HG02870 (cell line): ENCODE data around the gene TMPRSS3.

Source experiments
- ATAC-seq: cut with Tn5 transposase; IDR thresholded peaks from one replicate; pipeline ENCODE4 v1.9.1; 2021; ENCODE audit warnings: mild to moderate bottlenecking, moderate library complexity; ENCODE audit not compliant: unreplicated experiment

Gene TMPRSS3

GRCh38 chr21:42429021-42429420 lies 33.2 kb upstream of the TMPRSS3 start:
- no peak for ATAC-seq

- ATAC-seq: no peak
Measured at GRCh38 chr21:42427809-42428419, 32.1 kb upstream of the TMPRSS3 start.

- ATAC-seq: no peak
Measured at GRCh38 chr21:42426876-42427480, 31.1 kb upstream of the TMPRSS3 start.

- ATAC-seq: no peak
Measured at GRCh38 chr21:42426424-42426823, 30.6 kb upstream of the TMPRSS3 start.

GRCh38 chr21:42425591-42425990 lies 29.7 kb upstream of the TMPRSS3 start:
- no peak for ATAC-seq

GRCh38 chr21:42424914-42425541 lies 29.2 kb upstream of the TMPRSS3 start:
- ATAC-seq: no peak

GRCh38 chr21:42423685-42424084 lies 27.8 kb upstream of the TMPRSS3 start:
- peak; percentile 12 for ATAC-seq

GRCh38 chr21:42423197-42423675 lies 27.4 kb upstream of the TMPRSS3 start:
- ATAC-seq: peak; percentile 65

- no peak for ATAC-seq
Measured at GRCh38 chr21:42421018-42421793, 25.4 kb upstream of the TMPRSS3 start.

- no peak for ATAC-seq
Measured at GRCh38 chr21:42419845-42420244, 24.0 kb upstream of the TMPRSS3 start.

- ATAC-seq: no peak
Measured at GRCh38 chr21:42418886-42419285, 23.0 kb upstream of the TMPRSS3 start.

GRCh38 chr21:42417533-42417932 lies 21.7 kb upstream of the TMPRSS3 start:
- no peak for ATAC-seq

GRCh38 chr21:42414928-42415769 lies 19.3 kb upstream of the TMPRSS3 start:
- peak; percentile 86 for ATAC-seq

- no peak for ATAC-seq
Measured at GRCh38 chr21:42414553-42414927, 18.7 kb upstream of the TMPRSS3 start.

GRCh38 chr21:42414066-42414465 lies 18.2 kb upstream of the TMPRSS3 start:
- no peak for ATAC-seq

- no peak for ATAC-seq
Measured at GRCh38 chr21:42413500-42413899, 17.6 kb upstream of the TMPRSS3 start.

- ATAC-seq: no peak
Measured at GRCh38 chr21:42413093-42413492, 17.2 kb upstream of the TMPRSS3 start.

- ATAC-seq: no peak
Measured at GRCh38 chr21:42412636-42412933, 16.7 kb upstream of the TMPRSS3 start.

- ATAC-seq: no peak
Measured at GRCh38 chr21:42411891-42412635, 16.2 kb upstream of the TMPRSS3 start.

- ATAC-seq: no peak
Measured at GRCh38 chr21:42411197-42411869, 15.5 kb upstream of the TMPRSS3 start.
